Bronchial epithelial cell (primary cell): ENCODE data around the gene LIPI. TPM values are rescaled to one million over a fixed set of nuclear protein-coding genes. Genes with fewer than 3 reads are reported as not detected.
"Not testable (repeated sequence)": the region's sequence is repeated elsewhere in the genome, so short reads cannot be mapped to it uniquely, and the experiment has no call there.

ENCODE experiments used
- DNase-seq: peaks from one replicate; pipeline ENCODE4 v3.0.0-alpha.2; 2010; ENCODE audit warnings: low read depth
- FAIRE-seq: peaks from 2 replicates; lab custom pipeline; 2011; peaks lifted over from hg19 to GRCh38; lab: Jason Lieb, UNC
- H3K27me3 ChIP-seq: 2 replicates; pipeline ENCODE4 v1.5.1; 2011; ENCODE audit warnings: low read length; ENCODE audit not compliant: control insufficient read depth, insufficient read depth
- H3K36me3 ChIP-seq: 2 replicates; pipeline ENCODE4 v1.5.1; 2011; ENCODE audit warnings: low read length; ENCODE audit not compliant: control insufficient read depth, insufficient read depth
- H3K4me3 ChIP-seq: 2 replicates; pipeline ENCODE4 v1.5.1; 2011; ENCODE audit warnings: mild to moderate bottlenecking, low read depth, low read length, control low read depth
- CTCF ChIP-seq: IDR thresholded peaks from 2 replicates; pipeline ENCODE4 v1.5.1; 2011; ENCODE audit warnings: mild to moderate bottlenecking, moderate library complexity, low read length, control low read depth, inconsistent platforms; ENCODE audit not compliant: insufficient read depth, severe bottlenecking
- total RNA-seq: library from RNA; depleted of rRNA; stranded (reverse); fragments of >200 nt; gene quantifications from 2 replicates; pipeline ENCODE4 v1.2.1, GENCODE V29; 2014

The LIPI gene
- total RNA-seq, 1 donor from 2014 or later: not detected

- TF ChIP-seq CTCF: no peak
- no peak for FAIRE-seq
- no peak for DNase-seq
- Histone ChIP-seq H3K4me3 (no peak overlapping the region), H3K27me3 (no peaks in the 10 kb centered on the region), H3K36me3 (no peaks in the 10 kb centered on the region)
These were observed 138.6 kb downstream of the LIPI start for GRCh38 chr21:14071902-14072734.

GRCh38 chr21:14070968-14071367, 139.8 kb downstream of the LIPI start:
- H3K27me3 ChIP-seq: no peaks in the 10 kb centered on the region
- DNase-seq (no peak), FAIRE-seq (no peak)
- no peak for TF ChIP-seq CTCF
- H3K36me3 ChIP-seq: no peaks in the 10 kb centered on the region
- H3K4me3 ChIP-seq: no peak overlapping the region

- Histone ChIP-seq H3K27me3 (no peaks in the 10 kb centered on the region), H3K36me3 (no peaks in the 10 kb centered on the region), H3K4me3 (no peak overlapping the region)
- DNase-seq: no peak
- no peak for FAIRE-seq
- no peak for TF ChIP-seq CTCF
These were observed 140.5 kb downstream of the LIPI start for GRCh38 chr21:14070049-14070893.

GRCh38 chr21:14064296-14064645, 146.5 kb downstream of the LIPI start:
- DNase-seq (no peak), FAIRE-seq (no peak)
- TF ChIP-seq CTCF: no peak
- H3K36me3 ChIP-seq: no peaks in the 10 kb centered on the region
- no peak overlapping the region for H3K4me3 ChIP-seq
- no peaks in the 10 kb centered on the region for H3K27me3 ChIP-seq

- DNase-seq, H3K27me3 ChIP-seq, H3K36me3 ChIP-seq, FAIRE-seq, H3K4me3 ChIP-seq: not testable (repeated sequence)
These were observed 147.0 kb downstream of the LIPI start for GRCh38 chr21:14063620-14064295.

- not testable (repeated sequence) for H3K27me3 ChIP-seq, H3K4me3 ChIP-seq, H3K36me3 ChIP-seq, DNase-seq, FAIRE-seq
These were observed 148.1 kb downstream of the LIPI start for GRCh38 chr21:14062684-14063083.

- not testable (repeated sequence) for FAIRE-seq, H3K36me3 ChIP-seq, H3K27me3 ChIP-seq, DNase-seq, H3K4me3 ChIP-seq
These were observed 148.9 kb downstream of the LIPI start for GRCh38 chr21:14061820-14062219.

- H3K36me3 ChIP-seq, DNase-seq, FAIRE-seq, H3K27me3 ChIP-seq, H3K4me3 ChIP-seq: not testable (repeated sequence)
These were observed 151.6 kb downstream of the LIPI start for GRCh38 chr21:14058995-14059627.
